Activated naive CD4-positive, alpha-beta T cell treated with anti-CD3 and anti-CD28 coated beads, Interleukin-2, amount 50 U/mL, for 72 hours (primary cell): ENCODE data around the gene SRRD. TPM values are rescaled to one million over a fixed set of nuclear protein-coding genes. Genes with fewer than 3 reads are reported as not detected.

Source experiments
- ATAC-seq, 2 donors: fragments of 150-1000 bp; cut with Tn5 transposase; 2 replicates each; pipeline ENCODE4 v1.10.0; 2021; ENCODE audit warnings: mild to moderate bottlenecking in 2 of 2, moderate library complexity in 2 of 2
- DNase-seq, 2 donors: peaks; one replicate each; pipeline ENCODE4 v3.0.0; 2021 to 2022; ENCODE audit warnings: low spot score in 2 of 2
- H3K27ac Mint-ChIP-seq, 2 donors: one replicate each; pipeline ENCODE4 v1.8.0; 2022; ENCODE audit warnings: mild to moderate bottlenecking in 2 of 2, mixed read lengths in 2 of 2
- H3K36me3 Mint-ChIP-seq, 2 donors: one replicate each; pipeline ENCODE4 v1.8.0; 2022; ENCODE audit warnings: mixed read lengths in 2 of 2
- H3K9me3 Mint-ChIP-seq, 2 donors: one replicate each; pipeline ENCODE4 v1.8.0; 2022; ENCODE audit warnings: mixed read lengths in 2 of 2
- total RNA-seq, 2 donors: library from RNA; stranded (reverse); gene quantifications; one replicate each; pipeline ENCODE4 v1.2.3, GENCODE V29; 2022

The SRRD gene
- total RNA-seq, 2 donors from 2014 or later, result 18.6 to 27.4 TPM

DNA sequence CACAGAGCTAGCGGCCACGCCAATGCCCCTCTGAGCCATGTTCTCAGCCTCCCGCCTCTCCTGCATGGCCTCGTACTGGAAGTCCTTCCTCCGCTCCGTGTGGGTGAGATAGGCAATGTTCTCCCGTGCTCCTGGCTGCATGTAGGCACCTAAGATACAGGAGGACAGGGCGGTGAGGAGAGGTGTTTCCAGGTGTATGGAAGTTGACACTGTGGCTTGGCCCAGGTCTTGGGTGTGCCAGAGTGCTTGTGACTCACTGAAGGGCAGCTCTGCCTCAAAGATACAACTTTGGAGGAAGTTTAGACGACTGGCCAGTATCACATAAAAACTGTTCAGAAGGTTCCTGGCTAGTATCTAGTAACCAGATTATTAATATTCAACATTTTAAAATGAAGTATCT, 8.5 kb downstream of the SRRD start:
- Mint-ChIP-seq H3K36me3 (peaks cover 6 to 16% of the 10 kb centered on the region in 2 donors), H3K9me3 (no peaks in the 10 kb centered on the region), H3K27ac (peak overlapping the region; percentile 36 to 70)
- ATAC-seq, result no peak
- no peak for DNase-seq

DNA sequence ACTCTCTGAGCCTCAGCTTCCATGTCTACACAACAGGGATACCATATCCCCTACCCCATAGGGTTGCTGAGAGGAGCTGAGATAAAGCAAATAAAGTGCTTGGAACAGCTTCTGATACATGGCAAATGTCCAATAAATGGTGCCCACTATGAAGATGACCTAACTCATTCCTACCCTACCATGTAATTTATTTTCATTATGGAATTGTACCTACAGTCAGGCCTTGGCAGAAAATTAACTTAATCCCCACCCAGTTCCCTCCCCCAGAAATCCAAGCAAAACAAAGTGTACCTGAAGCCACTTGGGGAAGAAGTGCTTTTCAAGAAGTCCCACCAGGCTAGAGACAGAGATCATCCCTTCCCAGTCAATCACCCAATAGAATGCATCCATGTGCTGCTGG, 10.8 kb downstream of the SRRD start:
- ATAC-seq, result no peak
- H3K36me3 Mint-ChIP-seq, result peaks cover 6 to 18% of the 10 kb centered on the region in 2 donors
- no peaks in the 10 kb centered on the region for H3K9me3 Mint-ChIP-seq
- peak overlapping the region in 1 of 2 donors; percentile 70 for H3K27ac Mint-ChIP-seq
- no peak for DNase-seq

DNA sequence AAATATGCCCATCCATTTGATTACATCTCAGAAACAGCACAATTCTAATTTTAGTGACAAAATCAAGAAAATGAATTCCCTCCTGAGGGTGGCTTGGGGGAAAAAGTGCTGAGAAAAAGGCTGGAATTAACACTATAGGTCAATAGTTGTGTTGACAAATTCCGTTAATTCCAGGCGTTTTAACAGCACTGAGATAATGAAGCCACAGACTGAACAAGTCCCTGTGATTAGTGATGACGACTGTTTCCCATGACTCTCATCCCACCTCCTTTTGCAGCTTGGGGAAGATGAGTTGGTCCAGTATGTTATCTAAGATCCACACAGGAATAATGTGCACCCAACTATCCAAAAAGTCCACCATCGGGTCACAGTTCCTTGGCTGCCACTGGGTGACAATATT, 12.8 kb downstream of the SRRD start:
- Mint-ChIP-seq H3K27ac (peak overlapping the region in 1 of 2 donors; percentile 54), H3K36me3 (peaks cover 6 to 27% of the 10 kb centered on the region in 2 donors), H3K9me3 (no peaks in the 10 kb centered on the region)
- ATAC-seq (no peak), DNase-seq (no peak)

DNA sequence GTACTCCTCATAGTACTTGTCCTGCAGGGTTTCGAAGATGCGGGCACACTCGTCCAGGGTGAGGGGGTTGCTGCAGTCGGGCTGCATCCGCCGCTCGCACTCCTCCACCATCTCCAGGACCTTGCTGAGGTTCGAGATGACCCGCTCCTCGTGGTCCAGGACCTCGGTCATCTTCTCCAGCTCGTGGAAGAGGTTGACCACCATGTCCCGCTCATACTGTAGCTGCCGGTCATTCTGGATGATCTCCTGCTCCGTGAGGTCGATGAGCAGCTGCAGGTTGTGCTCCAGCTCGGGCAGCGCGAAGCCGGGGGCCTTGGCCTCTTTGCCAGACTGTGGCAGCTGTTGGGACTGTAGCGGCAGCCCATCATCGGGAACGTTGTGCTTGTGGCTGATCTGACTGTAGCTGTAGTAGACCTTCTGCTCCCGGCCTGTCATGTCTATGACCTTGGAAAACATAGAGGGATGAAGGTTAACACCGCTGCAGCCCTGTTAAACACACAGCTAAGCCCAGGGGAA, 15.6 kb downstream of the SRRD start:
- H3K27ac Mint-ChIP-seq, result peak overlapping the region; percentile 23 to 59
- no peaks in the 10 kb centered on the region for H3K9me3 Mint-ChIP-seq
- H3K36me3 Mint-ChIP-seq, result peaks cover 15 to 34% of the 10 kb centered on the region in 2 donors
- ATAC-seq, result no peak
- no peak for DNase-seq

DNA sequence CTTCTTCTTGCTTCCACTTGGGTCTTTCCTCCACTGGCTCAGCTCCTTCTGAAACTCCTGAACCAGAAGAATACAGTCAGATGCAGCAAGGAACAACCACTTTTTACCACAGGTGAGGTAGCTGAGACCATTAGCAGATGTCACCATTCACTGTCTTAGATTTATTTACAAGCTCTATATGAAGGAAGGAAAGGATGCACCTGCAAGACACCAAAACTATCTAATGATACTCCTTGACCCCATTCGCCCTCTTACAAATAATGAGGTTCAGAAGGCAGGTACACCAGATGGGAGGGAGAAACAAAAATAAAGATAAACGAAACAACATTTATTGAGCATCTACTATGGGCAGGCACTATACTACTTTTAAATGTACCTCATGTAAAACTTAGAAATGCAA, 18.3 kb downstream of the SRRD start:
- Mint-ChIP-seq H3K36me3 (peaks cover 25 to 33% of the 10 kb centered on the region in 2 donors), H3K27ac (peak overlapping the region; percentile 53 to 85), H3K9me3 (no peaks in the 10 kb centered on the region)
- no peak for DNase-seq
- no peak for ATAC-seq

DNA sequence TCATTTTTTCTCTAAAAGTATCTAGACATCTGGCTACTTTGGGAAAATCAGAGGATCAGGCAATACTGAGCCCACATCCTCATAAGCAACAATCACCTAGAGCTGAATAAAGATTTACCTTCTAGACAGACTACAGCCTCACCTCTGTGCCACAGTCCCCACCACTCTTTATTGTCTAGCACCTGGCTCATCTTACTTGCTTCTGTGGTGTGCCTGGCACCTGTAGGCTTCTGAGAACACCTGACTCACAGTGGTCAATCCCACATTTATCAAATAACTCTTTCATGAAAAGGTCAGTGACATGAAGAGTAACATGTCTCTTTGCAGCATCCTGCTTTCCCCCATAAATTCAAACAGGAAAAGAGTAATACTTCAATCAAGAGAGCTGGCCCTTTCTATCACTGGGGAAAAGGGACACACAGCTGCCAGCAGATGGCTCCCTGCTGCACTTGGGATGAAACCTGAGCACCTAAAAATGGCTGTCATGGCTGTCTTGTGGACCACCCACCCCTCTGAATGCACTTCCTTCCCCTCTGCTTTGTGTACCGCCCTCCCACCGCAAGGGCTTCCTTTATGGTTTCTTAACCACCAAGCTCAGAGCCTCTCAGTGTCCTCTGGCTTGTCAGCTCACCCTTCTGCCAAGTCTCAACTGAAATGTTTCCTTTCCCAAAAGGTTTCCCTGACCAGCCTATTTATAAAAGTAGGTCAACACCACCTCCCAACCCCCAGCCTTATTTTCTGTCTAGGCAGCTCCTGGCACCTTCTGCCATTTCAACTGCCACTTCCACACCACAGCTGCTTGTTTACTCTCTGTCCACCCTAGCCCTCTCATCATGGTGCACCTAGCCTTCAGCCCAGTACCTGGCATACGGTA, 19.2 kb downstream of the SRRD start:
- DNase-seq, result peak in 1 of 2 donors; percentile 37
- Mint-ChIP-seq H3K36me3 (peaks cover 25 to 33% of the 10 kb centered on the region in 2 donors), H3K27ac (peak overlapping the region; percentile 85 to 94), H3K9me3 (no peaks in the 10 kb centered on the region)
- peak; percentile 79 to 84 for ATAC-seq

DNA sequence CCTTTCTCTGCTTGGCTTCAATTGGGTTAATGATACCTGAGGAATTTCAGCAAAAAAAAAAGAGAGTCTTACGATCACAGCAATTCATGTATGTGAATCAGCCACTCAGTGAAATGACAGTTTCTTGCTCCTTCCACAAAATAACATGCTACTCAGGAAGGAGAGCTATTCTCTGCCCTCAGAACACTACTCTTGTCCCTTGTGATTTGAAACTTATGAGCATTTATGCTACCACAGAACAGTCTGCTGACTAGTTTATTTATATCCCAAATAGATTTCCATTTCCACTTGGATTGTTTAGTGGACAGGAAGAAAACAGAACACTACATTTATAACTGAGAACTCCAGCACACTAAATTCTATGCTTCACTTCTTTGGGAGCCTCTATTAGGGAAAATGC, 20.1 kb downstream of the SRRD start:
- DNase-seq (no peak), ATAC-seq (no peak)
- peaks cover 25 to 33% of the 10 kb centered on the region in 2 donors for H3K36me3 Mint-ChIP-seq
- no peaks in the 10 kb centered on the region for H3K9me3 Mint-ChIP-seq
- peak overlapping the region; percentile 85 to 94 for H3K27ac Mint-ChIP-seq

DNA sequence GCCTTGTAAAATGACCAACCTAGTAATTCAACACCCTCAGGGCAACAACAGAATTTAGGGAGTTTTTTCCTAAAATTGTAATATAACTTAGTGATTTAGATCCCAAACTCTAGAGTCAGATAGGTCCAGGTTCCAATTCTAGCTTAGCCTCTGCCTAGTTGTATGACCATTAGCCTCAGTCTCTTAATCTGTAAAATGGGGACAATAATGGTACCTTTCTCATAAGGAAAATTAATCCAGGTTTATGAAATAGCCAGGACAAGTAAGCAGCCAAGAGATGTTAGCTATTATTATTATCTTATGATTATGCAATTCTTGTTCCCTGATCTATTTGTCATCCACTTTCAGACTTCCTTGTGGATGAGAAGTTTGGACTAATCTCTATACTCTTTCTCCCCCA, 24.5 kb downstream of the SRRD start:
- Mint-ChIP-seq H3K36me3 (peaks cover 34 to 44% of the 10 kb centered on the region in 2 donors), H3K27ac (no peak overlapping the region), H3K9me3 (no peaks in the 10 kb centered on the region)
- no peak for ATAC-seq
- no peak for DNase-seq

DNA sequence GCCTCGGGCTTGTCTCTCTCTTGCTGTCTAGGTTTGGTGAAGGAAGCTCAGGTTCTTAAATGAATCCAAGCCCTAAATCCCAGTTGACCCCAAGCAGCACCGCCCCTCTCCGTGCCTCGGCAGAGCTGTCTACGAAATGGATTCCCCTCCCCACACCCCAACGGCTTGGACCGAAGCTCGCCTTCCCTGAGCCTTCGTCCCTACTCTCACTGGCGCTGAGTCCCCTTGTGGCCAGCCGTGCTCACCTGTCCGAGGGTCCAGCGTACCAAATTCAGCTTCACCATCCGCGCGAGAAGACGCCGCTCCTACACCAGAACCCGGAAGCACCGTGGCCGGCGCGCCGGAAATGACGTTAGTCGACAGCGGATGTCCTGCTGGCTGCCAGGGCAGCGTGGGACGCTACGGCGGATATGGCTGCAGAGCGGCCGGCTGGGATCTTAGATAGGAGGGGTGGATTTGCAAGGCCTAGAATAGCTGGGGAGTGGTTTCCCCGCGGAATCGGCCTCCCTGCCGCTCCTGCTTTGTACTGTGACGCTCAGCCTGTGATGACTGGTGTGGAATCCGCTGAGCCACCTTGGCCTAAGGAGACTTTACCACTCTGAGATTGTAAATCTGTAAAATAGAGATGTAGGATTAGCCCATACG, 28.6 kb downstream of the SRRD start, which contains the start of gene TFIP11:
TSS of gene TFIP11 (minus strand) at position 325 of the 645 bp plus-strand sequence. CDS start 2,201 bp downstream, outside the sequence.
- peak; percentile 100 for ATAC-seq
- DNase-seq, result peak; percentile 89 to 93
- peaks cover 14 to 27% of the 10 kb centered on the region in 2 donors for H3K36me3 Mint-ChIP-seq
- no peaks in the 10 kb centered on the region for H3K9me3 Mint-ChIP-seq
- H3K27ac Mint-ChIP-seq, result peak within 1 kb of the TSS; percentile 93 to 100

DNA sequence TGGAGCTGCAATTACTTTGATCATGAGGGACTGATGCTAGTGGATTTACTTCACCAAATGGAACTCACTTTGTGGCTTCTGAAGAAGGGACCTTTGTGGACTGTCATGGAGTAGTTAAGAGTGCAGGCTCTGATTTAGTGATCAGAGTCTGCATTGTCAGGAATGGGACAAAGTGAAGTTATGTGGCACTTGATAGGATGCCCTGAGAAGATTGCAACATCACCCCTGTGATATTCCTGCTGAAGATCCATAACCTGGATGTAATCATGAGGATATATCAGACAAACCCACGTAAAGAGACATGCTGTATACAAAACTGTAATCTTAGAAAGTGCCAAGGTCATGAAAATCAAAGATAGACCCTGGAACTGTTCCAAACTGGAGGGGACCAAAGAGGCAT, 30.2 kb downstream of the SRRD start:
- Mint-ChIP-seq H3K36me3 (peaks cover 14 to 27% of the 10 kb centered on the region in 2 donors), H3K27ac (no peak overlapping the region), H3K9me3 (no peaks in the 10 kb centered on the region)
- ATAC-seq, result no peak
- no peak for DNase-seq

DNA sequence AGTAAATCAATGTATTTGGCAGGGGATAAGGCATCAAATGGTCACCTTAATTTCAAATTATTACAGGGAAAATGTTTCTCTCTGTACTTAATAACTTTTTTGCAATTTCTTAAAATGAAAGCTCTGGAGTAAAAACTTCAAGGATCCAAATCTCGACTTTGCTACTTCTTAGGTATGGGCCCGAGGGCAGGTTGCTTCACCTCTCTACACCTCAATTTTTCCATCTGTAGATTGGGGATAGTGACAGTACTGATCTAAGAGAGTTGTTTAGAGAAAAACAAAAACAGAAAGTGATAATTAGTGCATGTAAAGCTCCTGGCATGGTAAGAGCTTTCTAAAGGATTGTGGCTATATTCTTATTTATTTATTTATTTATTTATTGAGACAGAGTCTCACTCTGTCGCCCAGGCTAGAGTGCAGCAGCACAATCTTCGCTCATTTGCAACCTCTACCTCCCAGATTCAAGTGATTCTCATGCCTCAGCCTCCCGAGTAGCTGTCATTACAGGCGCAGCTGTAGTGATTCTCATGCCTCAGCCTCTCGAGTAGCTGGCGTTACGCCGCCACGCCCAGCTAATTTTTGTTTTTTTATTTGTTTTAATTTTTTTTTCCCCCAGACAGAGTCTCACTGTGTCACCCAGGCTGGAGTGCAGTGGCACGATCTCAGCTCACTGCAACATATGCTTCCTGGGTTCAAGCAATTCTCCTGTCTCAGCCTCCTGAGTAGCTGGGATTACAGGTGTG, 30.9 kb downstream of the SRRD start:
- peaks cover 8 to 21% of the 10 kb centered on the region in 2 donors for H3K36me3 Mint-ChIP-seq
- no peaks in the 10 kb centered on the region for H3K9me3 Mint-ChIP-seq
- H3K27ac Mint-ChIP-seq, result no peak overlapping the region
- DNase-seq (no peak), ATAC-seq (no peak)

DNA sequence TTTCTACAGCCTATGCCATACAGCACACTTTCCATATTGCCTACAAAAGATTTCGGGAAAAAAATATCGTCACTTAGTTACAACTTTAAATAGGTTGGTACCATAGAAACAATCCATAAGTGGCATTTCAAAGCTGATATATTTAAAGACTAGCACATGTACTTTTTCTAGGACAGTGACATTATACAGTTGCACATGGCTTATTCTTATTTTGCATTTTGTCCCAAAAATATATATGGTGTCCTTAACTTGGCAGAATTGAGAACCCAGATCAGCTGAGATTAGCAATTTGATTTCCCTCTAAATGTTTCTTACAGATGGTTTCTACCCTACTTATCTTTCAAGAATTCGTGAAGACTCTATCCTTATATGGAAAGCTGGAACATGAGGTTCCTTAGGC, 32.3 kb downstream of the SRRD start:
- Mint-ChIP-seq H3K27ac (no peak overlapping the region), H3K9me3 (no peaks in the 10 kb centered on the region), H3K36me3 (peaks cover 8 to 9% of the 10 kb centered on the region in 2 donors)
- DNase-seq (no peak), ATAC-seq (no peak)

DNA sequence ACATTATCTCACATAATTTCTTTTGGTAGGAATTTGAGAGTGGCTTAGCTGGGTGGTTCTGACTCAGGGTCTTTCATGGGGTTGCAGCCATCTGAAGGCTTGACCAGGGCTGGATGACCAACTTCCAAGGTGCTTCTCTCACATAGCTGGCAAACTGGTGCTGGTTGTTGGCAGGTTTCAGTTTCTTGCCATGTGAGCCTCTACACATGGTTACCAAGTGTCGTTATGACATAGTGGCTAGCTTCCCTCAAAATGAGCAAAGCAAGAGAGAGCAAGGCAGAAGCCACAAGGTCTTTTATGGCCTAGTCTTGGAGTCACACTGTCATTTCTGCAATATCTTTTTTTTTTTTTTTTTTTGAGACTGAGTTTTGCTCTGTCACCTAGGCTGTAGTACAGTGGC, 32.8 kb downstream of the SRRD start:
- Mint-ChIP-seq H3K27ac (no peak overlapping the region), H3K9me3 (no peaks in the 10 kb centered on the region), H3K36me3 (peaks cover 8% of the 10 kb centered on the region in 2 donors)
- DNase-seq (no peak), ATAC-seq (no peak)

DNA sequence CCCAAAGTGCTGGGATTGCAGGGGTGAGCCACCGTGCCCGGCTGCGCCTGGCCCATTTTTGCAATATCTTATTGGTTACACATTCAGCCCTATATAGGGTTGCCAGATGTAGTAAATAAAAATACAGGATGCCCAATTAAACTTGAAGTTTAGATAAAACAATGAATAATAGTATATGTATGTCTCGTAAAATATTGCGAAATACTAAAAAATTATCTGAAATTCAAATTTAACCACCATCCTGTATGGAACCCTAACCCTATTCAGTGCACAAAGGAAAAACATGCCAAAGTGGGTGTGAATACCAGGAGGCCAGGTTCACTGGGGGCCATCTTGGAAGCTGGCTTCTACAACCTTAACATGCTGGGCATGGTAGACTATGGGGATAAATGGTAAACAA, 33.8 kb downstream of the SRRD start:
- Mint-ChIP-seq H3K36me3 (peaks cover 2 to 3% of the 10 kb centered on the region in 2 donors), H3K9me3 (no peaks in the 10 kb centered on the region)

DNA sequence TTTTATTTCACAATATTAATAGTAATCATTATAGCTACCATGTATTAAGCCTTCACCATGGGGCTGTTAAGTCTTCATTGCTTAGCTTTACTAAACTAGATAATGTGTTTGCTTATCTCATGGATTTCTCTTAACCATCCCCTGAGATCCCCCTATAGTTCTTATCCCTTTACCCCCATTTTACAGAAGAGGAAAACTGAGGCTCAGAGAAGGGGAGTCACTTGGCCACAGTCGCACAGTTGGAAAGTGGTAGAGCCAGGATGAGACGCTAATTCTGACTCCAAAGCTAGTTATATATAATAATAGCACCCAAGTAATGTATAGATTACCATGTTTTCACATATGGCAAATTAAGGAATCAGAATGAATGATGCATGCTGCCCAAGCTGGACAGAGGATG, 38.3 kb downstream of the SRRD start:
- Mint-ChIP-seq H3K27ac (peak overlapping the region in 1 of 2 donors; percentile 81), H3K9me3 (no peaks in the 10 kb centered on the region), H3K36me3 (no peaks in the 10 kb centered on the region)
- DNase-seq (no peak), ATAC-seq (no peak)

More for the DNA sequence above, 33.8 kb downstream of the SRRD start:
- H3K27ac Mint-ChIP-seq, result no peak overlapping the region
- no peak for ATAC-seq
- DNase-seq, result no peak

DNA sequence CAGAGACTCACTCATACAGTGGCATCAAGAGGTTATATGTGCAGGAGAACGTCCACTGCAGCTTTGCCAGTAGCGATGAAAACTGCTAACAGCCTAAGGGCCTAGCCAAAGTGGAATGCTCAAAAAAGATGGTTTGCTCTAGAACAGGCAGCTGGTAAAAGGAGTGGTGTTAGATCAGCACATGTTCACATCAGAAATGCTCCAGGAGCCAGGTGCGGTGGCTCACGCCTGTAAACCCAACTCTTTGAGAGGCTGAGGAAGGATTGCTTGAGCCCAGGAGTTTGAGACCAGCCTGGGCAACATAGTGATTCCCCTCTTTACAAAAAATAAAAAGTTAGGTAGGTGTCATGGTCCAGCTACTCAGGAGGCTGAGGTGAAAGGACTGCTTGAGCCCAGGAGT, 38.9 kb downstream of the SRRD start:
- DNase-seq (no peak), ATAC-seq (no peak)
- Mint-ChIP-seq H3K36me3 (no peaks in the 10 kb centered on the region), H3K27ac (no peak overlapping the region), H3K9me3 (no peaks in the 10 kb centered on the region)

DNA sequence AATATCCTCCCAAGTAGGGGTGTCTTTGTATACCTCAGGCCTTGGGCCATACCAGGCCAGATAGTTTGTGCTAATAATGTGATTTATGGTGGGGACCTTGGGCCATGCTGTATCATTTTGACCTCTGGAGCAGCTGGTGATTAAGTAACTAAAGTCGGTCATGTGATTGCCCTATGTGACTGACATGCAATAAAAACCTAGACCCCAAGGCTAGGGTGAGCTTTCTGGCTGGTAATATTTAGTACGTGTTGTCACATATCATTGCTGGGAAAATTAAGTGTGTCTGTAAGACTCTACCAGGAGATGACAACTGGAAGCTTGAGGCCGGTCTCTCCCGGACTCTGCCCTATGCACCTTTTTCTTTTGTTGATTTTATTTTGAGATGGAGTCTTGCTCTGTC, 41.2 kb downstream of the SRRD start:
- Mint-ChIP-seq H3K9me3 (no peaks in the 10 kb centered on the region), H3K36me3 (peaks cover 0 to 2% of the 10 kb centered on the region in 2 donors), H3K27ac (no peak overlapping the region)
- no peak for DNase-seq
- ATAC-seq, result no peak
